Kasumi-1 (cell line): ENCODE results near the gene MAP2K6.
A peak's percentile ranks its signal among the peaks of the same experiment; 100 is the strongest.
"Not testable (repeated sequence)": the region's sequence is repeated elsewhere in the genome, so short reads cannot be mapped to it uniquely, and the experiment has no call there.

Experiments
- DNase-seq, 2 experiments: peaks; one replicate each; lab custom pipeline; 2025; lab: John Stamatoyannopoulos, UW

The MAP2K6 gene

GRCh38 chr17:69457603-69458002, 43.1 kb downstream of the MAP2K6 start:
- no peak for DNase-seq

- DNase-seq: no peak
Measured at GRCh38 chr17:69460963-69461922, 46.7 kb downstream of the MAP2K6 start.

- DNase-seq: no peak
Measured at GRCh38 chr17:69461951-69462369, 47.5 kb downstream of the MAP2K6 start.

GRCh38 chr17:69462882-69463281, 48.4 kb downstream of the MAP2K6 start:
- no peak for DNase-seq

- no peak for DNase-seq
Measured at GRCh38 chr17:69466451-69466850, 52.0 kb downstream of the MAP2K6 start.

GRCh38 chr17:69466905-69467667, 52.6 kb downstream of the MAP2K6 start:
- DNase-seq: no peak

GRCh38 chr17:69468207-69468606, 53.7 kb downstream of the MAP2K6 start:
- DNase-seq: no peak

- no peak for DNase-seq
Measured at GRCh38 chr17:69470702-69471101, 56.2 kb downstream of the MAP2K6 start.

- no peak for DNase-seq
Measured at GRCh38 chr17:69471406-69471805, 56.9 kb downstream of the MAP2K6 start.

GRCh38 chr17:69473841-69474831, 59.6 kb downstream of the MAP2K6 start:
- DNase-seq: no peak

- DNase-seq: no peak
Measured at GRCh38 chr17:69477204-69477902, 62.9 kb downstream of the MAP2K6 start.

- no peak for DNase-seq
Measured at GRCh38 chr17:69477903-69478266, 63.4 kb downstream of the MAP2K6 start.

- no peak for DNase-seq
Measured at GRCh38 chr17:69478916-69479315, 64.4 kb downstream of the MAP2K6 start.

GRCh38 chr17:69479756-69480155, 65.3 kb downstream of the MAP2K6 start:
- DNase-seq: not testable (repeated sequence)

GRCh38 chr17:69480245-69480644, 65.7 kb downstream of the MAP2K6 start:
- DNase-seq: peak in 1 of 2 experiments; percentile 47

GRCh38 chr17:69485251-69485661, 70.8 kb downstream of the MAP2K6 start:
- DNase-seq: no peak

GRCh38 chr17:69485901-69486643, 71.6 kb downstream of the MAP2K6 start:
- DNase-seq: no peak

- no peak for DNase-seq
Measured at GRCh38 chr17:69486779-69487637, 72.5 kb downstream of the MAP2K6 start.

- no peak for DNase-seq
Measured at GRCh38 chr17:69489313-69489712, 74.8 kb downstream of the MAP2K6 start.
